Upper lobe of right lung (tissue), 1 donor: ENCODE measurements around the gene DHRS2. TPM values are rescaled to one million over a fixed set of nuclear protein-coding genes. Genes with fewer than 3 reads are reported as not detected.

Experiments used
- ATAC-seq: fragments of 200-7000 bp; cut with Tn5 transposase; one replicate; pipeline ENCODE4 v1.9.1; 2020; ENCODE audit warnings: mild to moderate bottlenecking, moderate library complexity
- DNase-seq: peaks from one replicate; pipeline ENCODE4 v3.0.0-alpha.2; 2020
- H3K27ac ChIP-seq: fragments of 200-600 bp; one replicate; pipeline ENCODE4 v1.8.0; 2022
- H3K27me3 ChIP-seq: fragments of 200-600 bp; one replicate; pipeline ENCODE4 v1.8.0; 2022; ENCODE audit warnings: mild to moderate bottlenecking
- H3K36me3 ChIP-seq: fragments of 200-600 bp; one replicate; pipeline ENCODE4 v1.8.0; 2022
- H3K4me1 ChIP-seq: fragments of 200-600 bp; one replicate; pipeline ENCODE4 v1.8.0; 2022
- H3K4me3 ChIP-seq: fragments of 200-600 bp; one replicate; pipeline ENCODE4 v1.8.0; 2022; ENCODE audit warnings: mild to moderate bottlenecking
- H3K9me3 ChIP-seq: fragments of 200-600 bp; one replicate; pipeline ENCODE4 v1.8.0; 2022
- CTCF ChIP-seq: fragments of 200-600 bp; IDR thresholded peaks from one replicate; pipeline ENCODE4 v1.8.0; 2022; ENCODE audit warnings: antibody characterized with exemption
- intact Hi-C: fragments of 100-400 bp; cut with DNase I; formaldehyde crosslinking; loops from one replicate; pipeline ENCODE4 v1.11.0; 2022
- total RNA-seq: library from RNA; stranded (reverse); fragmentation: NEBNext Ultra II Directional; extraction: Animal tissue kit (Norgen Biotek cat#: 25700); gene quantifications from one replicate; pipeline ENCODE4 v1.2.1, GENCODE V29; 2021
- donor health status: DM: no; HTN: yes; CAD: no; lungs with severe emphysema.

DHRS2 gene
- total RNA-seq, 1 donor from 2014 or later, result 0.61 TPM

GRCh38 chr14:23626946-23627345, 9.2 kb upstream of the DHRS2 start:
- intact Hi-C loops, result no loop called here
- Histone ChIP-seq H3K9me3 (no peaks in the 10 kb centered on the region), H3K27me3 (no peaks in the 10 kb centered on the region), H3K27ac (no peak overlapping the region), H3K4me1 (no peaks in the 10 kb centered on the region), H3K36me3 (no peaks in the 10 kb centered on the region), H3K4me3 (no peak overlapping the region)
- DNase-seq, result no peak
- ATAC-seq, result no peak
- no peak for TF ChIP-seq CTCF

GRCh38 chr14:23627961-23628360, 8.2 kb upstream of the DHRS2 start:
- no peaks in the 10 kb centered on the region for H3K9me3 ChIP-seq
- peaks cover 5% of the 10 kb centered on the region for H3K4me1 ChIP-seq
- DNase-seq (no peak), ATAC-seq (no peak)
- H3K27me3 ChIP-seq, result no peaks in the 10 kb centered on the region
- TF ChIP-seq CTCF, result no peak
- no peak overlapping the region for H3K4me3 ChIP-seq
- H3K27ac ChIP-seq, result no peak overlapping the region
- no peaks in the 10 kb centered on the region for H3K36me3 ChIP-seq
- intact Hi-C loops, result no loop called here

GRCh38 chr14:23629204-23629603, 7.0 kb upstream of the DHRS2 start:
- H3K9me3 ChIP-seq, result no peaks in the 10 kb centered on the region
- peaks cover 5% of the 10 kb centered on the region for H3K4me1 ChIP-seq
- no peak overlapping the region for H3K4me3 ChIP-seq
- ATAC-seq (no peak), DNase-seq (no peak)
- H3K27me3 ChIP-seq, result no peaks in the 10 kb centered on the region
- no peak for TF ChIP-seq CTCF
- no peak overlapping the region for H3K27ac ChIP-seq
- H3K36me3 ChIP-seq, result no peaks in the 10 kb centered on the region
- intact Hi-C loops, result no loop called here

DNA sequence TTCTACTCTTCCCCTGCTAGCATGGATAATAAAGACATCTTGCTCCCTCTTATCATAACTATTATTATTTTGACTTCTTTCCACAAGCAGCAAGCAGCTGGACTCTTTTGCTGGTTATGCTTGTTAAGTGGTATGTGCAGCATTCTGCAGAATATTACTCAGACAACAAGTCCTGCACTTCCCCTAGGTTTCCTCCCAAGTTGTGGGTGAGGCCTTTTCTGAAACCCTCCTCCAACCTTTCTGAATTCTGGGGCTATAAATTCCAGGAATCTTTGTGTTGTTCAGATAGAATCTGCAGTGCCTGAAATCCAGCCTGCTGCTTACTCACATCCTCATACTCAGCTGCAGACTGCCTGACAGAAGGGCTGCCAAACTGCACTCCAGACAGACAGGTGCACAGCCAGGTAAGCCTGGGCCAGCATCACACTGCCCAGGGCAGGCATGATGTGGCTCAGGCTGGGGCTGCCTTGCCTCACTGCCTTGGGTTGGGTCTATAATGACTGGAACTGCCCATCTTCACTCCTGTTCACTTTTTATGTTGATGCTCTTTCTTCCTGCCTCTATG, 6.2 kb upstream of the DHRS2 start:
- H3K36me3 ChIP-seq, result no peaks in the 10 kb centered on the region
- intact Hi-C loops, result no loop called here
- H3K27me3 ChIP-seq, result no peaks in the 10 kb centered on the region
- no peak for TF ChIP-seq CTCF
- no peaks in the 10 kb centered on the region for H3K9me3 ChIP-seq
- no peak overlapping the region for H3K4me3 ChIP-seq
- H3K27ac ChIP-seq, result no peak overlapping the region
- ATAC-seq (peak; percentile 47), DNase-seq (no peak)
- peaks cover 5% of the 10 kb centered on the region for H3K4me1 ChIP-seq

DNA sequence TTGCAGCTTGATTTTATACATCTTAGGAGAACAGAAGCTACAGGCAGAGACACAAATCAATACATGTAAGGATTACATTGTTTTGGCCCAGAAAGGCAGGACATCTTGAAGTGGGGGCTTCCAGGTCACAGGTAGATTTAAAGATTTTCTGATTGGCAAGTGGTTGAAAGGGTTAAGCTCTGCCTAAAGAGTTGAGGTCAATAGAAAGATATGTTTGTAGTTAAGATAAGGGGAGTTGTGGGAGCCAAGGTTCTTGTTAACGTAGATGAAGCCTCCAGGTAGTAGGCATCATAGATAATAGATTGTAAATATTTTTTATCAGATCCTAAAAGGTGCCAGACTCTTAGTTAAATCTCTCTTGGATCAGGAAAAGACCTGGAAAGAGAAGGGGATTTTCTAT, 5.5 kb upstream of the DHRS2 start:
- no peak overlapping the region for H3K4me3 ChIP-seq
- TF ChIP-seq CTCF, result no peak
- peaks cover 5% of the 10 kb centered on the region for H3K4me1 ChIP-seq
- H3K27me3 ChIP-seq, result no peaks in the 10 kb centered on the region
- no peak overlapping the region for H3K27ac ChIP-seq
- no peaks in the 10 kb centered on the region for H3K9me3 ChIP-seq
- intact Hi-C loops, result no loop called here
- H3K36me3 ChIP-seq, result no peaks in the 10 kb centered on the region
- no peak for DNase-seq
- ATAC-seq, result no peak

GRCh38 chr14:23631234-23631633, 4.9 kb upstream of the DHRS2 start:
- ATAC-seq (no peak), DNase-seq (no peak)
- Histone ChIP-seq H3K27ac (no peak overlapping the region), H3K4me3 (no peak overlapping the region), H3K36me3 (no peaks in the 10 kb centered on the region), H3K27me3 (no peaks in the 10 kb centered on the region), H3K4me1 (peaks cover 5% of the 10 kb centered on the region), H3K9me3 (no peaks in the 10 kb centered on the region)
- no peak for TF ChIP-seq CTCF
- intact Hi-C loops, result no loop called here
